Coronary artery (tissue), 2 donors: ENCODE results near the gene WDR62.
A peak's percentile ranks its signal among the peaks of the same experiment; 100 is the strongest.

Experiments
- DNase-seq: peaks from one replicate; pipeline ENCODE4 v3.0.0-alpha.2; 2017; ENCODE audit warnings: low spot score
- H3K27ac ChIP-seq, 2 donors: fragments of 200-600 bp; sonication (generic); one replicate each; pipeline ENCODE4 v1.5.1; 2016 to 2019
- H3K4me3 ChIP-seq: fragments of 200-600 bp; sonication (generic); 2 replicates; pipeline ENCODE4 v1.5.1; 2016; ENCODE audit warnings: mild to moderate bottlenecking, moderate library complexity
- TF ChIP-seq, protein P1 (sequence below): fragments of 200-600 bp; sonication (generic); IDR thresholded peaks from one replicate; pipeline ENCODE4 v1.5.1; 2019; ENCODE audit warnings: antibody characterized with exemption

The WDR62 gene

DNA sequence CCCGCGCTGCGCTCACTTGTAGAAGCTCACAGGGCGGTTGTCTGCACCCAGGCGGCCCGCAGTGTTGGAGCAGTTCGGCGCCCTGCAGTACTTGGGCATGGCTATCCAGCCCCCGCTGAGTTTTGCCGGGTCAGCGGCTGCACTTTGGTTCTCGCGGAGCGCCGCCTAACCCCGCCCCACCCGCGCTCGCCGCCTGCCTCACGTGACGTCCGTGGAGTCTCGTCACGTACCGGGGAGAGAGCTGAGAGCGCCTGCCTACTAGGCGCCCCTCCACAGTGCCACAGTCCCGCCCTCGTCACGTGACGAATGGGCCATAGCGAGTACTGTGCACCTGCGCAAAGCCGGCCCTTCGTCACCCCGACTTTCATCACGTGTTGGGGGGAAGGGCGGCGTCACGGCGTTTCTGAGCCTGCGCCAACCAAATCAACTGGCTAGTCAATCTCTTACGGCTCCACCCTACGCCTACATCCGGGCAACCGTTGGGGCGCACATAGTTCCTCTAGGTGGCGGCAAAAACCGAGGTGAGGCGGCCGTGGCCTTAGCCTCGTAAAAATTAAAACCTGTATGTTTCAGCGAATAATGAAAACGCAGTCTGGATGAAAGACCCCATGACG, 471 bp upstream of the WDR62 start, which contains the start of gene THAP8:
Gene THAP8 (minus strand): TSS at position 167 of the 614 bp plus-strand sequence. CDS start 68 bp downstream, at position 99.
- Histone ChIP-seq H3K27ac (peak within 1 kb of the TSS; percentile 85 to 98), H3K4me3 (peak within 1 kb of the TSS; percentile 81)
- TF ChIP-seq, protein P1, sequence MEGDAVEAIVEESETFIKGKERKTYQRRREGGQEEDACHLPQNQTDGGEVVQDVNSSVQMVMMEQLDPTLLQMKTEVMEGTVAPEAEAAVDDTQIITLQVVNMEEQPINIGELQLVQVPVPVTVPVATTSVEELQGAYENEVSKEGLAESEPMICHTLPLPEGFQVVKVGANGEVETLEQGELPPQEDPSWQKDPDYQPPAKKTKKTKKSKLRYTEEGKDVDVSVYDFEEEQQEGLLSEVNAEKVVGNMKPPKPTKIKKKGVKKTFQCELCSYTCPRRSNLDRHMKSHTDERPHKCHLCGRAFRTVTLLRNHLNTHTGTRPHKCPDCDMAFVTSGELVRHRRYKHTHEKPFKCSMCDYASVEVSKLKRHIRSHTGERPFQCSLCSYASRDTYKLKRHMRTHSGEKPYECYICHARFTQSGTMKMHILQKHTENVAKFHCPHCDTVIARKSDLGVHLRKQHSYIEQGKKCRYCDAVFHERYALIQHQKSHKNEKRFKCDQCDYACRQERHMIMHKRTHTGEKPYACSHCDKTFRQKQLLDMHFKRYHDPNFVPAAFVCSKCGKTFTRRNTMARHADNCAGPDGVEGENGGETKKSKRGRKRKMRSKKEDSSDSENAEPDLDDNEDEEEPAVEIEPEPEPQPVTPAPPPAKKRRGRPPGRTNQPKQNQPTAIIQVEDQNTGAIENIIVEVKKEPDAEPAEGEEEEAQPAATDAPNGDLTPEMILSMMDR: no peak
- DNase-seq: peak; percentile 100

DNA sequence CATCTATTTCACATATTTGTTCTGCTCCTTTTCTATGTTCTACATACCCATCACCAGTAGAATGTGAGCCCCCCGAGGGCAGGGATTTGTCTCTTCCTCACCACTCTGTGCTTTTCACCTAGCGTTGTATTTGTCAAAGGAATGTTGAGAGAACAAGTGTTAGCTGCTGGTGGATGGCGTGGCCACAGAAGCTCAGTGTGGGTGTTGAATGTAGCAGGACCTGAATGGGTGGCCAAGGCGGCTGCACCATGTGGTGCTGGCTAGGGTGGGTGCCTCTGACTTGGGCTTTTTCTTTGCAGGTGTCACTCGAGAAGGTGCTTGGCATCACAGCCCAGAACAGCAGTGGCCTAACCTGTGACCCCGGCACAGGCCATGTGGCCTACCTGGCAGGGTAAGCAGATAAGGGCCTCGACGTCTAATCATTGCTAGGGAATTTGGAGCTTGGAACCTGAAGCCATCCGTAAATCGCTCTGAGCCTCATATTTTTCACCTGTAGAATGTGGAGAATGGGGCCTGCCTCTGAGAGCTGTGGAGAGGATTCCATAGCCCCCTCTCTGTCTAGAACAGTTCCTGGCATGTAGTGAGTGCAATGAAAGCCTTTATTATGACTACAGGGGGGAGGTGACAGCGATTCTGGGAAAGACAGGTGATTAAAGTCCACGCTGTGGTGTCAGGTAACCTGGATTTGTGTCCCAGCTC, 3.9 kb downstream of the WDR62 start:
- DNase-seq: no peak
- H3K4me3 ChIP-seq: no peak overlapping the region
- H3K27ac ChIP-seq: no peak overlapping the region
- TF ChIP-seq, protein P1: no peak

GRCh38 chr19:36059180-36059910, 4.6 kb downstream of the WDR62 start:
- Histone ChIP-seq H3K4me3 (no peak overlapping the region), H3K27ac (no peak overlapping the region)
- DNase-seq: no peak
- TF ChIP-seq, protein P1: no peak

DNA sequence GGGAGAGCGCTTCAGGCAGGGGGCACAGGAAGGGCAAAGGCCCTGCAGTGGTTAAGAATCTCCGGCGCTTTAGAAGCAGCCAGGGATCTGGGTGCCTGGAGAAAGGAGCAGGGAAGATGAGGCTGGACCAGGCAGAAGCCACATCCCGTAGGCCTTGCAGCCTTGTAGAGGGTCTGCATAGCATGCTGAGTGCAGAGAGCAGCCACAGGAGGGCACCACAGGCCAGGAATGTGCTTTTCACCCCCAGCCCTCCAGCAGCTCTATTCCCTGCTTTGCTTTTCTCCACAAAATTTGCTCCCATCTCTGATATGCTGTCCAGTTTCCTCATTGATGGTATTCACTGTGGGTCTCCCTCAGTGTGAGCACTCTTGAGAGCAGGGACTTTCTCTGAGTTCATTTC, 5.7 kb downstream of the WDR62 start:
- no peak overlapping the region for H3K27ac ChIP-seq
- no peak for DNase-seq

GRCh38 chr19:36061367-36061766, 6.7 kb downstream of the WDR62 start:
- no peak for DNase-seq
- TF ChIP-seq, protein P1: no peak
- Histone ChIP-seq H3K27ac (no peak overlapping the region), H3K4me3 (no peak overlapping the region)

More for the DNA sequence above, 5.7 kb downstream of the WDR62 start:
- TF ChIP-seq, protein P1: no peak
- no peak overlapping the region for H3K4me3 ChIP-seq

DNA sequence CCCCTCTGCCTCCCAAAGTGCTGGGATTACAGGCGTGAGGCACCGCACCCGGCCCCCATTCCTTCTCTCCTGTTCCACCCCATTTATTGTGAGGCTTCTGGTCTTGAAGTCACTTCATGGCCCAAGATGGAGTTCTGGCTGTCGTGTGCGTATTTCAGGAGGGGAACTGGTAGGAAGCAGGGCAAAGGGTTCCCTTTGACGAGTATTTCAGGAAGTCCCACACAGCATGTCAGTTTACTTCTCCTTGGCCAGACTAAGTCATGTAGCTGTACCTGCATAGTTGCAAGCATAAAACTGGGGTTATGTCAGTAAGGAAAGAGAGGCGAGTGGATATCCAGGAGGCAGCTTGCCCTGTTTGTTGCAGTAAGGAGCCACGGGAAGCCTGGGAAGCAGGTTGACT, 10.1 kb downstream of the WDR62 start:
- TF ChIP-seq, protein P1: no peak
- Histone ChIP-seq H3K4me3 (no peak overlapping the region), H3K27ac (no peak overlapping the region)
- no peak for DNase-seq
